ENCODE measurements around the gene RASSF3.

RASSF3 gene

GRCh38 chr12:64706306-64706705, 96.0 kb downstream of the RASSF3 start:
- H3K9me3 ChIP-seq (ENCODE audit: control insufficient read depth, low read length): no peaks in the 10 kb centered on the region
- 78 to 83% methylated on average over 3 of the region's 3 CpGs for WGBS, 2 experiments
- H3K4me1 ChIP-seq (ENCODE audit: control insufficient read depth, insufficient read depth, low read length): no peaks in the 10 kb centered on the region
- H3K27me3 ChIP-seq (ENCODE audit: control insufficient read depth, insufficient read depth, low read length, poor library complexity, severe bottlenecking): no peaks in the 10 kb centered on the region
- no peaks in the 10 kb centered on the region for H3K36me3 ChIP-seq (ENCODE audit: control insufficient read depth, insufficient read depth, low read length)
- H3K4me3 ChIP-seq (ENCODE audit: insufficient read depth, low read depth, low read length): no peak overlapping the region
- H3K27ac ChIP-seq (ENCODE audit: insufficient read depth, low read depth, low read length, poor library complexity, severe bottlenecking): no peak overlapping the region

- H3K9me3 ChIP-seq (ENCODE audit: control insufficient read depth, low read length): no peaks in the 10 kb centered on the region
- H3K4me3 ChIP-seq (ENCODE audit: insufficient read depth, low read depth, low read length): no peak overlapping the region
- no peak overlapping the region for H3K27ac ChIP-seq (ENCODE audit: insufficient read depth, low read depth, low read length, poor library complexity, severe bottlenecking)
- no peaks in the 10 kb centered on the region for H3K4me1 ChIP-seq (ENCODE audit: control insufficient read depth, insufficient read depth, low read length)
- H3K36me3 ChIP-seq (ENCODE audit: control insufficient read depth, insufficient read depth, low read length): no peaks in the 10 kb centered on the region
- H3K27me3 ChIP-seq (ENCODE audit: control insufficient read depth, insufficient read depth, low read length, poor library complexity, severe bottlenecking): no peaks in the 10 kb centered on the region
- 92 to 93% methylated on average over 5 of the region's 5 CpGs for WGBS, 2 experiments
Measured at GRCh38 chr12:64706857-64707256, 96.6 kb downstream of the RASSF3 start.

- Histone ChIP-seq H3K4me1 (ENCODE audit: control insufficient read depth, insufficient read depth, low read length) (no peaks in the 10 kb centered on the region), H3K9me3 (ENCODE audit: control insufficient read depth, low read length) (no peaks in the 10 kb centered on the region), H3K36me3 (ENCODE audit: control insufficient read depth, insufficient read depth, low read length) (no peaks in the 10 kb centered on the region), H3K27ac (ENCODE audit: insufficient read depth, low read depth, low read length, poor library complexity, severe bottlenecking) (no peak overlapping the region), H3K4me3 (ENCODE audit: insufficient read depth, low read depth, low read length) (no peak overlapping the region), H3K27me3 (ENCODE audit: control insufficient read depth, insufficient read depth, low read length, poor library complexity, severe bottlenecking) (no peaks in the 10 kb centered on the region)
- 94 to 98% methylated on average over 4 of the region's 4 CpGs for WGBS, 2 experiments
Measured at GRCh38 chr12:64707362-64707761, 97.1 kb downstream of the RASSF3 start.

- H3K36me3 ChIP-seq (ENCODE audit: control insufficient read depth, insufficient read depth, low read length): no peaks in the 10 kb centered on the region
- WGBS, 2 experiments: 92 to 97% methylated on average over 2 of the region's 2 CpGs
- no peaks in the 10 kb centered on the region for H3K9me3 ChIP-seq (ENCODE audit: control insufficient read depth, low read length)
- no peak overlapping the region for H3K4me3 ChIP-seq (ENCODE audit: insufficient read depth, low read depth, low read length)
- H3K4me1 ChIP-seq (ENCODE audit: control insufficient read depth, insufficient read depth, low read length): no peaks in the 10 kb centered on the region
- no peaks in the 10 kb centered on the region for H3K27me3 ChIP-seq (ENCODE audit: control insufficient read depth, insufficient read depth, low read length, poor library complexity, severe bottlenecking)
- no peak overlapping the region for H3K27ac ChIP-seq (ENCODE audit: insufficient read depth, low read depth, low read length, poor library complexity, severe bottlenecking)
Measured at GRCh38 chr12:64707926-64708325, 97.6 kb downstream of the RASSF3 start.

- Histone ChIP-seq H3K27ac (ENCODE audit: insufficient read depth, low read depth, low read length, poor library complexity, severe bottlenecking) (no peak overlapping the region), H3K36me3 (ENCODE audit: control insufficient read depth, insufficient read depth, low read length) (no peaks in the 10 kb centered on the region), H3K27me3 (ENCODE audit: control insufficient read depth, insufficient read depth, low read length, poor library complexity, severe bottlenecking) (no peaks in the 10 kb centered on the region), H3K4me3 (ENCODE audit: insufficient read depth, low read depth, low read length) (no peak overlapping the region), H3K9me3 (ENCODE audit: control insufficient read depth, low read length) (no peaks in the 10 kb centered on the region), H3K4me1 (ENCODE audit: control insufficient read depth, insufficient read depth, low read length) (no peaks in the 10 kb centered on the region)
- 94 to 95% methylated on average over 2 of the region's 2 CpGs for WGBS, 2 experiments
Measured at GRCh38 chr12:64709429-64709828, 99.1 kb downstream of the RASSF3 start.

- no peaks in the 10 kb centered on the region for H3K9me3 ChIP-seq (ENCODE audit: control insufficient read depth, low read length)
- H3K27ac ChIP-seq (ENCODE audit: insufficient read depth, low read depth, low read length, poor library complexity, severe bottlenecking): no peak overlapping the region
- no peak overlapping the region for H3K4me3 ChIP-seq (ENCODE audit: insufficient read depth, low read depth, low read length)
- H3K4me1 ChIP-seq (ENCODE audit: control insufficient read depth, insufficient read depth, low read length): no peaks in the 10 kb centered on the region
- no peaks in the 10 kb centered on the region for H3K27me3 ChIP-seq (ENCODE audit: control insufficient read depth, insufficient read depth, low read length, poor library complexity, severe bottlenecking)
- H3K36me3 ChIP-seq (ENCODE audit: control insufficient read depth, insufficient read depth, low read length): peaks cover 5% of the 10 kb centered on the region
Measured at GRCh38 chr12:64713376-64713775, 103.1 kb downstream of the RASSF3 start.

- H3K27ac ChIP-seq (ENCODE audit: insufficient read depth, low read depth, low read length, poor library complexity, severe bottlenecking): no peak overlapping the region
- H3K4me1 ChIP-seq (ENCODE audit: control insufficient read depth, insufficient read depth, low read length): no peaks in the 10 kb centered on the region
- no peaks in the 10 kb centered on the region for H3K9me3 ChIP-seq (ENCODE audit: control insufficient read depth, low read length)
- 90 to 92% methylated on average over 5 of the region's 5 CpGs for WGBS, 2 experiments
- H3K4me3 ChIP-seq (ENCODE audit: insufficient read depth, low read depth, low read length): no peak overlapping the region
- no peaks in the 10 kb centered on the region for H3K27me3 ChIP-seq (ENCODE audit: control insufficient read depth, insufficient read depth, low read length, poor library complexity, severe bottlenecking)
- peaks cover 6% of the 10 kb centered on the region for H3K36me3 ChIP-seq (ENCODE audit: control insufficient read depth, insufficient read depth, low read length)
Measured at GRCh38 chr12:64714551-64714968, 104.3 kb downstream of the RASSF3 start.

GRCh38 chr12:64716371-64716770, 106.1 kb downstream of the RASSF3 start:
- Histone ChIP-seq H3K4me1 (ENCODE audit: control insufficient read depth, insufficient read depth, low read length) (no peaks in the 10 kb centered on the region), H3K36me3 (ENCODE audit: control insufficient read depth, insufficient read depth, low read length) (peaks cover 22% of the 10 kb centered on the region), H3K27me3 (ENCODE audit: control insufficient read depth, insufficient read depth, low read length, poor library complexity, severe bottlenecking) (no peaks in the 10 kb centered on the region), H3K4me3 (ENCODE audit: insufficient read depth, low read depth, low read length) (no peak overlapping the region), H3K9me3 (ENCODE audit: control insufficient read depth, low read length) (no peaks in the 10 kb centered on the region), H3K27ac (ENCODE audit: insufficient read depth, low read depth, low read length, poor library complexity, severe bottlenecking) (no peak overlapping the region)
- WGBS, 2 experiments: 95 to 96% methylated on average over 4 of the region's 4 CpGs

- WGBS, 2 experiments: 94 to 96% methylated on average over 6 of the region's 6 CpGs
- Histone ChIP-seq H3K27me3 (ENCODE audit: control insufficient read depth, insufficient read depth, low read length, poor library complexity, severe bottlenecking) (no peaks in the 10 kb centered on the region), H3K9me3 (ENCODE audit: control insufficient read depth, low read length) (no peaks in the 10 kb centered on the region), H3K4me1 (ENCODE audit: control insufficient read depth, insufficient read depth, low read length) (no peaks in the 10 kb centered on the region), H3K4me3 (ENCODE audit: insufficient read depth, low read depth, low read length) (no peak overlapping the region), H3K36me3 (ENCODE audit: control insufficient read depth, insufficient read depth, low read length) (peaks cover 26% of the 10 kb centered on the region), H3K27ac (ENCODE audit: insufficient read depth, low read depth, low read length, poor library complexity, severe bottlenecking) (no peak overlapping the region)
Measured at GRCh38 chr12:64716839-64717455, 106.7 kb downstream of the RASSF3 start.

- 94 to 100% methylated on average over 1 of the region's 1 CpG for WGBS, 2 experiments
- H3K36me3 ChIP-seq (ENCODE audit: control insufficient read depth, insufficient read depth, low read length): peaks cover 32% of the 10 kb centered on the region
- no peaks in the 10 kb centered on the region for H3K4me1 ChIP-seq (ENCODE audit: control insufficient read depth, insufficient read depth, low read length)
- no peak overlapping the region for H3K27ac ChIP-seq (ENCODE audit: insufficient read depth, low read depth, low read length, poor library complexity, severe bottlenecking)
- no peaks in the 10 kb centered on the region for H3K27me3 ChIP-seq (ENCODE audit: control insufficient read depth, insufficient read depth, low read length, poor library complexity, severe bottlenecking)
- no peak overlapping the region for H3K4me3 ChIP-seq (ENCODE audit: insufficient read depth, low read depth, low read length)
- H3K9me3 ChIP-seq (ENCODE audit: control insufficient read depth, low read length): no peaks in the 10 kb centered on the region
Measured at GRCh38 chr12:64718649-64719048, 108.4 kb downstream of the RASSF3 start.

GRCh38 chr12:64720884-64721283, 110.6 kb downstream of the RASSF3 start:
- no peak overlapping the region for H3K27ac ChIP-seq (ENCODE audit: insufficient read depth, low read depth, low read length, poor library complexity, severe bottlenecking)
- no peak overlapping the region for H3K4me3 ChIP-seq (ENCODE audit: insufficient read depth, low read depth, low read length)
- peaks cover 28% of the 10 kb centered on the region for H3K36me3 ChIP-seq (ENCODE audit: control insufficient read depth, insufficient read depth, low read length)
- no peaks in the 10 kb centered on the region for H3K9me3 ChIP-seq (ENCODE audit: control insufficient read depth, low read length)
- no peaks in the 10 kb centered on the region for H3K4me1 ChIP-seq (ENCODE audit: control insufficient read depth, insufficient read depth, low read length)
- WGBS, 2 experiments: 86 to 96% methylated on average over 1 of the region's 1 CpG
- no peaks in the 10 kb centered on the region for H3K27me3 ChIP-seq (ENCODE audit: control insufficient read depth, insufficient read depth, low read length, poor library complexity, severe bottlenecking)

Data from ectodermal cell (in vitro differentiated cells).